NOMO-1 (cell line): ENCODE results near the gene PSMA5.
"Not testable (repeated sequence)": the region's sequence is repeated elsewhere in the genome, so short reads cannot be mapped to it uniquely, and the experiment has no call there.

ENCODE experiments used
- DNase-seq, 2 experiments: peaks; one replicate each; lab custom pipeline; 2025; ENCODE audit not compliant: unreplicated experiment in 2 of 2; lab: John Stamatoyannopoulos, UW

Gene PSMA5

GRCh38 chr1:109433322-109433721, 7.1 kb upstream of the PSMA5 start:
- no peak for DNase-seq

- no peak for DNase-seq
Observed at GRCh38 chr1:109432336-109432735, 6.1 kb upstream of the PSMA5 start.

- no peak for DNase-seq
Observed at GRCh38 chr1:109427171-109427467, 871 bp upstream of the PSMA5 start.

GRCh38 chr1:109425391-109426280, 612 bp downstream of the PSMA5 start:
- DNase-seq: peak; percentile 68 to 70

GRCh38 chr1:109423498-109423897, 2.8 kb downstream of the PSMA5 start:
- no peak for DNase-seq

GRCh38 chr1:109412551-109412950, 13.7 kb downstream of the PSMA5 start:
- DNase-seq: no peak

GRCh38 chr1:109404838-109405237, 21.4 kb downstream of the PSMA5 start:
- DNase-seq: no peak

- DNase-seq: no peak
Observed at GRCh38 chr1:109402025-109402424, 24.2 kb downstream of the PSMA5 start.

GRCh38 chr1:109400035-109400655, 26.1 kb downstream of the PSMA5 start:
- DNase-seq: no peak

GRCh38 chr1:109399326-109399957, 26.8 kb downstream of the PSMA5 start:
- DNase-seq: peak in 1 of 2 experiments; percentile 64

GRCh38 chr1:109398343-109399225, 27.7 kb downstream of the PSMA5 start:
- DNase-seq: no peak

GRCh38 chr1:109397581-109398342, 28.5 kb downstream of the PSMA5 start, which contains the start of gene SORT1:
SORT1 (minus strand) TSS chr1:109397918; CDS start chr1:109397892, 26 bp downstream.
- DNase-seq: peak; percentile 72 to 85

- DNase-seq: peak in 1 of 2 experiments; percentile 50
Observed at GRCh38 chr1:109396871-109397580, 29.2 kb downstream of the PSMA5 start.

- no peak for DNase-seq
Observed at GRCh38 chr1:109396513-109396839, 29.8 kb downstream of the PSMA5 start.

GRCh38 chr1:109395602-109396512, 30.4 kb downstream of the PSMA5 start:
- DNase-seq: peak; percentile 59 to 97

GRCh38 chr1:109395282-109395599, 31.0 kb downstream of the PSMA5 start:
- not testable (repeated sequence) for DNase-seq

- no peak for DNase-seq
Observed at GRCh38 chr1:109394591-109395281, 31.5 kb downstream of the PSMA5 start.

GRCh38 chr1:109393617-109394233, 32.5 kb downstream of the PSMA5 start:
- no peak for DNase-seq
